Activated CD4-positive, alpha-beta T cell treated with anti-CD3 and anti-CD28 coated beads for 4 hours (primary cell): ENCODE results near the gene MASP1.

Experiments used
- DNase-seq, 2 donors: peaks; one replicate each; pipeline ENCODE4 v3.0.0-alpha.2; 2020

Gene MASP1, protein sequence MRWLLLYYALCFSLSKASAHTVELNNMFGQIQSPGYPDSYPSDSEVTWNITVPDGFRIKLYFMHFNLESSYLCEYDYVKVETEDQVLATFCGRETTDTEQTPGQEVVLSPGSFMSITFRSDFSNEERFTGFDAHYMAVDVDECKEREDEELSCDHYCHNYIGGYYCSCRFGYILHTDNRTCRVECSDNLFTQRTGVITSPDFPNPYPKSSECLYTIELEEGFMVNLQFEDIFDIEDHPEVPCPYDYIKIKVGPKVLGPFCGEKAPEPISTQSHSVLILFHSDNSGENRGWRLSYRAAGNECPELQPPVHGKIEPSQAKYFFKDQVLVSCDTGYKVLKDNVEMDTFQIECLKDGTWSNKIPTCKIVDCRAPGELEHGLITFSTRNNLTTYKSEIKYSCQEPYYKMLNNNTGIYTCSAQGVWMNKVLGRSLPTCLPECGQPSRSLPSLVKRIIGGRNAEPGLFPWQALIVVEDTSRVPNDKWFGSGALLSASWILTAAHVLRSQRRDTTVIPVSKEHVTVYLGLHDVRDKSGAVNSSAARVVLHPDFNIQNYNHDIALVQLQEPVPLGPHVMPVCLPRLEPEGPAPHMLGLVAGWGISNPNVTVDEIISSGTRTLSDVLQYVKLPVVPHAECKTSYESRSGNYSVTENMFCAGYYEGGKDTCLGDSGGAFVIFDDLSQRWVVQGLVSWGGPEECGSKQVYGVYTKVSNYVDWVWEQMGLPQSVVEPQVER

DNA sequence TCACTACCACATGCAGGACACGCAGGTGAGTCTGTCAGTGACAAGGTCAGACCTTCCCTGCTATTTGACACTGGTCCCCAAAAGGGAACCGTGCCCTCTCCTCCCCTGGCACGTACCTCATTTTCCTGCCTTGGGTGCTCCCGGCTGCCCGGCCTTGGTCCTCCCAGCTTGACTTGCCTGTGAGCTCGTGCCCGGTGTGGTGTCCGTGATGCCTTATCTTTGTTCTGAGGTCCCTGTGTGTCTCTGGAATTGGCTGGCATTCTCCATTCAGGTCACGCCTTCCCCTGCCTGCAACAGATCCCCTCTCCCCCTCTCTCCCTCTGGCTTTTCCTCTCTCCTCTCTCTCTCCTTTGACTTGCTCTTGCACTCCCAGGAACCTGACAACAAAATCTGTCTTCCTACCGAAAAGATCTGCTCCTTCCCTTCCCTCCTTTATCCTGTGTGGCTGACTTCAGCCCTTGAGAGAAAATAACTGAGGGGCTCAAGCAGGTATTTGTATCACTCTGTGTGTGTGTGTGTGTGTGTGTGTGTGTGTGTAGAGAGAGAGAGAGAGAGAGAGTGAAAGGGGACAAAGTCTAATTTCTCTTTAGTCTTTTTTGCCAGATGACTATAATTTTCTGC is at the start of gene MASP1:
Gene MASP1, minus strand, starts transcription at position 226 of the 621 bp plus-strand sequence. Its CDS starts 105 bp downstream, at position 121.
- no peak for DNase-seq

DNA sequence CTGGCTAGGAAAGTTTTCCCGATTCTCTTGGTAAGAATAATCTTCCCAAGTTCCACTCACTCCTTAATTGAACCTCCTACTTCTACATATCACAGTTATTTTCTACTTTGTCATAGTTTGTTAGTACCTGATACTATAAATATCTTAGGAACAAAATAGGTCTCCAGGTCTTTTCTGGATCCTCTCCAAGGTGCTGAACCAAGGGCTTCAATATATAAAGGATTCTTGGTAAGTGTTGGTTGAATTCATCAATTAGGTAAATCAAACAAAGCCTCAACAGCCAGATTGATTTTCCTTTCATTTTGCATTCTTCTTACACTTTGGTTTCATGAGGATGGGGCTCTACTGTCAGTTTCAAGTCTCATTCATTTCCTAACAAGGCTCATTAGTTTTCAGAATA is 49.0 kb upstream of the MASP1 start:
- DNase-seq: no peak

DNA sequence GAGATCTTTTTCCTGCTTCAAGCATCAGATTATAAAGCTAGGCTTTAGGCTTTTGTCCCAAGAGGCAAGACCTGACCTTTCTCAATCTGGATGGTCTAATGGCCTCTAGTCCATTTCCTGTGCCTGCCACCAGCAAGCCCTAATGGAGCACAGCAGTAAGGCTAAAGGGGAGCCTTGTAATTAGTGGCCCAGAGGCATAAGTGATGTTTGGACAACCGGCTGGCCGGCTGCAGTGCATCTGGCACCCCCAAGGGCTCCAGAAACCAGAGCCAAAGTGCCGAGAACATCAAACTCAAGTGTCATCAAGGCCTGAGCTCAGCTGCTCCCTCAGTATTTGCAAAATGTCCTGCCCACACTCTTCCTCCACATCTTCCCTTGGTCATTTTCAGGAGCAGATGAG is 44.8 kb upstream of the MASP1 start:
- DNase-seq: no peak

- no peak for DNase-seq
Observed at GRCh38 chr3:187334904-187335303, 43.4 kb upstream of the MASP1 start.

DNA sequence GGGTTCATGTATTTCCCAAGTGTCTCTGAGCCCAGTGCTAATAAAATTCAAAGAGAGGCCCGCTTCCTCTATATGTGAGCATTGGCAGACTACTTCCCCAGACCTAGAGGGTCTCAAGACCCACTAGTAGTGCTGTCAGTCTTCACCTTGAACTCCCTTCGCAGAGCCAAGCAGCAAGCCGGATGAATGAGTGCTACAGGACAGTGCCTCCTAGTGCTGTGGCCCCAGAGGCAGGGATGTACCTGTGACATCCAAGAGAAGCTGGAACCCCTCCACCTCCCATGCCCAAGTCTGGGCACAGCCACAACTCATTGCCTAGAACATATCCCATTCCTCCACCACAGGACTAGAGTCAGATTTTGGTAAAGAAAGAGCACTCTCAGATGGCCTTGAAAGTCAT is 37.2 kb upstream of the MASP1 start:
- no peak for DNase-seq

DNA sequence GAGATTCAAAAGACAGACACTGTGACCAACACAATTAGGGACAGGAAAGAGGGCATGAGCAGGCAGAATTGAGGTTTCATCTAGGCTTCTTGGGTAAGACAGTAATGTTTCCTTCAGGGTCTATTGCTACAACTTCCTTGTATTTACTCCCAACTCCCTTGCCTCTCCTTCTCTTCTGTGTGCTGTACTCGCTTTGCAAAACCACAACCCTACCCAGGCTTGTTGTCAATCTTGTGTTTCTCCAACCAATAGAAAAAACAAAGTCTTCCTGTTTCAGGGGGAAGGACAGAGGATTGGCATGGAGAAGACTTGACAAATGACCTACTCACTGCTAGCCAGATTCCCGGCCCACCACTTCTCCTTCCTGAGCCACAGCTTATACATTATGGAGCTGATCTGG is 36.3 kb upstream of the MASP1 start:
- no peak for DNase-seq

GRCh38 chr3:187325632-187326031 is 34.1 kb upstream of the MASP1 start:
- no peak for DNase-seq

DNA sequence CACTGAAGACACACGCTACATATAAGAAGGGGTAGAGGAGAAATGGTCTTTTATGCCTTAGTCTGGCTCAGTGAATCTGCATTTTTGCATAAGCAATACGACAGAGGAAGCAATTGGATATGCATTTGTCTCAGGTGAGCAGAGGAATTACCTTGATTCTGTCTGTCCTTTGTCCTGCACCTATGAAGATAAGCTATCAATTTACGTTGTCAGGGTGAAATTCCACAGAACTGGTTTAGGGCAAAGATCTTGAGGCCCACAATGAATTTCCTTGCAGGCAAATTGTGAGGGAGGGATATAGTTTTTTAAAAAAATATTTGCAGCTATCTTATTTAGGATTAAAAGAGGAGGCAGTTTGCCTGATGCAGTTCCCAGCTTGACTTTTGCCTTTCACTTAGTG is 31.6 kb upstream of the MASP1 start:
- no peak for DNase-seq

- DNase-seq: no peak
Observed at GRCh38 chr3:187322291-187322690, 30.8 kb upstream of the MASP1 start.

GRCh38 chr3:187321766-187322165 is 30.2 kb upstream of the MASP1 start:
- no peak for DNase-seq

GRCh38 chr3:187319699-187320302 is 28.3 kb upstream of the MASP1 start:
- DNase-seq: peak; percentile 14 to 31

GRCh38 chr3:187318819-187319616 is 27.5 kb upstream of the MASP1 start:
- DNase-seq: peak; percentile 34 to 39

DNA sequence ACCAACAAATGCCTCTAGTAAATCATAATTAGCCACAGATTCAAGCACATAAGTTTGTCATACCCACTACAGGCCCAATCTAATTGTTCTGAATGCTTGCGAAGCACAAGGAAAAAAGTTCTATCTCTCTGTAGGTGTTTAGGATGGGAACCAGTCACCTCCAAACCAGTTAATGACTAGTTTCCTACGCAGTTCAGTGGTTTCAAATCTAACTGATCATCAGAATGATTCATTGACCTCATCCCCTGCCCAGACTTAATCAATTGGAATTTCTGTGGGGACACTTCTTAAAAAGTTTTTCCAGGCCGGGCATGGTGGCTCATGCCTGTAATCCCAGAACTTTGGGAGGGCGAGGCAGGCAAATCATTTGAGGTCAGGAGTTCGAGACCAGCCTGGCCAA is 24.3 kb upstream of the MASP1 start:
- no peak for DNase-seq

DNA sequence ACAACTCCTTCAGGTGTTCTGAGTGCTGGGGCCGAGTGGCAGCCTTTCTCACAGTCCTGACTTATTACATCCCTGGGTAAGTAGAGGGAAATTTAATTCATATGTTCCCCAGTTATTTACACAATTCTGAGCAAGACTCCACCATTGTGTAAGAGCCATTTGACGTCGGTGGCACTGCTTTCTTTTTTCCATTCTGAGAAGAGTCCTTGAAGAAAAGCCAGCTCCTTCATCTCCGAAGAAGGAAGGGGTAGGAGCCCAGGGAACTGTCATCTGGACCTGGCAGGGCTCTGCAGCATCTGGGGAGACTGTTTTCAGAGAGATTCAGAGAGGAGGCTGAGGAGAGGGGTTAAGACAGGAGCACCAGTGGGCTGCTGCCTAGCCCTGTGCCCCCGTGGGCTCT is 22.6 kb upstream of the MASP1 start:
- no peak for DNase-seq

GRCh38 chr3:187310954-187311470 is 19.5 kb upstream of the MASP1 start:
- DNase-seq: no peak

DNA sequence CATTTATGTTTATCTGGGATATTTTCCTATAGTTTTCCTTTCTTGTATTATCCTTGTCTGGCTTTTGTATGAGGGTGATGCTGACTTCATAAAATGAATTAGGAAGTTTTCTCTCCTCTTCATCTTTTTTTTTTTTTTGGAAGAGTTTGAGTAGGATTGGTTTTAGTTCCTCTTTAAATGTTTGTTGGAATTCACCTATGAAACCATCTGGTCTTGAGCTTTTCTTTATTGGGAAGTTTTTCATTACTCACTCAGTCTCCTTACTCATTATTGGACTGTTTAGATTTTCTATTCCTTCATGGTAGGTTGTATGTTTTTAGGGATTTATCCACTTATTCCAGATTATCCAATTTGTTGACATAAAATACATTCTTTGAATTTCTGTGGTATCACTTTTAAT is 18.7 kb upstream of the MASP1 start:
- no peak for DNase-seq

- no peak for DNase-seq
Observed at GRCh38 chr3:187305881-187306280, 14.3 kb upstream of the MASP1 start.

- no peak for DNase-seq
Observed at GRCh38 chr3:187299611-187300010, 8.1 kb upstream of the MASP1 start.

DNA sequence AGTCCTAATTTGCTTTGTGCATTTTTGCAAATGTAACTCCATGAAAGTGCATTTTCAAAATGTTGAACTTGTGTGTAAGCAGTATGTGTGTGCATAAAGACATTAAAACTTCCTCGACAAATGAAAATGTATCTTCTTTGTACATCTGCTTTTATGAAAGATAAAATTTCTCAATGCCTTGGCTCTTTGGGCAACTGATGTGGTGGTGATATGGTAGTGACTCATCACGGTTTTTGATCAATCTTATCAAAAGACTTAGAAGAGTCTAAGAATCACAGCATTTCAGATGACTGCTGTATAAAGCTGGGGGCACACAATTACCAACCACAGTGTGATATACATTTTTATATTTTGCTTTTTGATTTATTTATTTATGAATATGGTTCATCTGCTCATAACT is 5.4 kb upstream of the MASP1 start:
- DNase-seq: no peak

DNA sequence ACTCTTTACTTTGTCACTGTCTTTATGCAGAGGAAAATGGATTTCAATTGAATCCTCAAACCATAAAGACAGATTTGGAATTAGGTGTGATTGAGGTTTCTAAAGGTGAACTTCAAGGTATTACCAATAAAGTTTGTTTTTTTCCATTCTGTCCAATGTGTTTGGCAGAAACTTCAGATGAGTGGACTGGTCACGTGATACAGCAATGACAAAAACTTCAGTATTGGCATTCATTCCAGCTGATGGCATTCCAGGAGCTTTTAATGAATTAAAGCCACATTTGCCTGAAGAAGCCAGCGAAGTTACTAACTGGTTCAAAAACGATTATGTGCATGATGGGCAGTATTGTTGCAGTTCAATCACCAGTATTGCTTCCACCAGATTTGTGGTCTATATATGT is 4.5 kb upstream of the MASP1 start:
- no peak for DNase-seq

DNA sequence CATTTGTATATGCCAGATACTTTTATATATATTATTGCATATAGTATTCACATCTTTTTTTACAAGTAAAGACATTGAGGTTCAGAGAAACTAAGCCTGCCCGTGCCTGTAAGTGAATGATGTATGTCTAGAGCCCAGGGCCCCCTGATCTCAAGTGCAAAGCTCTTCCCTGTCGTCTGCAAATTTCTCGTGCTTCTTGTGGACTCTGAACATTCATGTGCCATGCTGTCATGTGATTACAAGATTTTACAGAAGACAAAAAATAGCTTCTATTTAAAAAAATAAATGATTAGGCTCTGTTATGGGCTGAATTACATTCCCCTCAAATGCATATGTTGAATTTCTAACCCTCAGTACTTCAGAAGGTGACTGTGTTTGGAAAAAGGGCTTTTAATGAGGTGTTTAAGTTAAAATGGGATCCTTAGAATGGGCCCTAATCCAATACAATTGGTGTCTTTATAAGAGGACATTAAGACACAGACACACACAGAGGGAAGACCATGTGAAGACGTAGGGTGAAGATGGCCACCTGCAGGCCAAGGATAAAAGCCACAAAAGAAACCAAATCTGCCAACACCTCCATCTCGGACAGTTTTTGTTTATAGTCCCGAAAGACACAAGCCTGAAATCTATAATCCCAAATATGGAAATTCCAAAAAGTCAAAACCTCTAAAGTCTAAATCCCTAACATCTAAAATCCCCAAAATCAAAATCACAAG is 3.9 kb upstream of the MASP1 start:
- DNase-seq: no peak
